HG03571 (cell line): ENCODE data around the gene NRCAM.
"Not testable (repeated sequence)": the region's sequence is repeated elsewhere in the genome, so short reads cannot be mapped to it uniquely, and the experiment has no call there.

Experiments
- ATAC-seq: cut with Tn5 transposase; IDR thresholded peaks from one replicate; pipeline ENCODE4 v1.9.1; 2021; ENCODE audit not compliant: unreplicated experiment

Gene NRCAM

DNA sequence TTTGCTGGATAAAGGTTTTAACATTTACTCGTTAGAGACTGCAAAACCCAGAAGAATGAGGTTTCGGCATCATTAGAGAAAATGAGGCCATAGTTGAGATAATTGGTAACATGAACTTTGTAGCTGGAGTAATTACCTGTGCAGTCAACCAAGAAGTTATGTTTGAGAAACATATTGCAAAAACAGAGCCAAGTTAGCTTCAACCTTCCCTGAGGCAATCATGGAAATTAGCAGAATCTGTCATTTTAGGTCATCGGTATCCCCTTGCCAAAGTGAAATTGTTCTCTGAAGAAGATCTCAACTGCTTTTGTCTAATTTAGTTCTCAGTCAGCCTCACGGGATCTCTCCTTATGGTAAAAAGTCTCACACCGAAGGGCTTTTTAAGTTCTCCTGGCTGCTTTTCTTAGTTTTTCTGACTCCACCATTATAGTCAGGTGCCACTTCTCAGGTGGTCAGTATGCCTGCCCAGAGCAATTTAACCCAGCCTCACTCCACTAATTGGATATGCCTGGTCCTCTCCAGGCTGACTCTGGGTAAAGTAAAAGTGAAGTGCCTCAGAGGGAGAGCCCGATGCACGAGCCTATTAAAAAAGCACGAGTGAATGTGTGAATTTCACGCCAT, 52.5 kb downstream of the NRCAM start:
- ATAC-seq, result no peak

DNA sequence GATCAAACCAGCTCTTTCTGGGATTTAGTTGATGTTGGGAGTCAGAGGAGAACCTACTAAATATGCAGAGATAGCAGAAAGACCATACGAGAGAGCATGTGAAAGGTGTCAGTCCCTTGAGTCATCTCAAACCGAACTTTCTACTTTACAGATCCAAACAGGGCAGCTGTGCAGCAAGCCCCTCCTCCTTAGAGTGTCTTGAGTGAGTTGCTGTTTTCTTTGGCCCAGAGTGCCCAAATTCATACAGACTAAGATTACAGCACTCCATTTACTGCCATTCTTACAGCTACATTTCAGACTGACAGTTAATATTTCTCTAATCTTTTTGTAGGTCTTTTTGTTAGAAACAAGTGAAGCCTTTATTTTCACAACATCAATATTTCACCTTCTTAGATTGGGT, 53.4 kb downstream of the NRCAM start:
- no peak for ATAC-seq

DNA sequence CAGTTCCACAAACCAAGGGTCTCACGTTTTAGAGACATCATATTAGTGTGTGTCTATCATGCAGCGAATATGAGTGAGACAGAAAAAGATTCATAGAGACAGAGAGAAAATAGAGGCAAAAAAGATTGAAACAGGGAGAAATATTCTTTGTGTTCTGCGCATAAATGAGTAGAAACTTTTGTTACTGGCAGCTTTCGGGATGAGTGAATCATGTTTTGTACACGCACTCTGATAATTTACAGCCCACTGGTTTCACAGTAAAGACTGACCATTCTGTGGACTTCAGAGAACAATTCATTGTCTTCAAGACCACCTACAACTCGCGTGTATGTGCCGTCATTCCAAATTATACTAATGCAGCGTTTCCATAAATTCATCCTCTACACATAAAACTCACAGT, 60.2 kb downstream of the NRCAM start:
- no peak for ATAC-seq

DNA sequence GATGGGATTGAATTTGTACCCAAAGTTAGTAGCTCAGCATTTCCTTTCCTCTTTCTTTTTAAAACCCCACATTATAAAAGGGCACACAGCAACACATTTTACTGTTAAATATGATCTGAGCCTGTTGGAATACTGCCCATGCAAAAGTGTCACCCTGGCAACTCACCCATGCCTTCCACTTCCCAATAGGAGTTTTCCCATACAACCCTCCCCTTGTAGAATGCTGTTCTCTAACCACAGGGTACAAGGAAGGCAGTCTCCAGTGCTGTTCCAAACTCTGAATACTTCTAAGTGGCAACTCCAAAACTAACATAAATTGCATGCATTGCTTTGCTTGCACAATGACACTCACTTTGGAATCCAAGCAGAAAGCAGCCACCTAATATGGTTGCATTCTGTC, 60.8 kb downstream of the NRCAM start:
- ATAC-seq, result no peak

DNA sequence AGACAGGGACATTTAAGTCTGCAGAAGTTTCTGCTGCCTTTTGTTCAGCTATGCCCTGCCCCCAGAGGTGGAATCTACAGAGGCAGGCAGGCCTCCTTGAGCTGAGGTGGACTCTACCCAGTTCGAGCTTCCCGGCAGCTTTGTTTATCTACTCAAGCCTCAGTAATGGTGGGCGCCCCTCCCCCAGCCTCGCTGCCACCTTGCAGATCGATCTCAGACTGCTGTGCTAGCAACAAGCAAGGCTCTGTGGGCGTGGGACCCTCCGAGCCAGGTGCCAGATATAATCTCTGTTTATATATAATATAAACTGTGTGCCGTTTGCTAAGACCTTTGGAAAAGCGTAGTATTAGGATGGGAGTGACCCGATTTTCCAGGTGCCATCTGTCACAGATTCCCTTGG, 63.1 kb downstream of the NRCAM start:
- ATAC-seq, result not testable (repeated sequence)

DNA sequence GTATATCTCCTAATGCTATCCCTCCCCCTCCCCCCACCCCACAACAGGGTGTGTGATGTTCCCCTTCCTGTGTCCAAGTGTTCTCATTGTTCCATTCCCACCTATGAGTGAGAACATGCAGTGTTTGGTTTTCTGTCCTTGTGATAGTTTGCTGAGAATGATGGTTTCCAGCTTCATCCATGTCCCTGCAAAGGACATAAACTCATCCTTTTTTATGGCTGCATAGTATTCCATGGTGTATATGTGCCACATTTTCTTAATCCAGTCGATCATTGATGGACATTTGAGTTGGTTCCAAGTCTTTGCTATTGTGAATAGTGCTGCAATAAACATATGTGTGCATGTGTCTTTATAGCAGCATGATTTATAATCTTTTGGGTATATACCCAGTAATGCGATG, 68.5 kb downstream of the NRCAM start:
- ATAC-seq, result not testable (repeated sequence)

- ATAC-seq, result no peak
Observed at GRCh38 chr7:108385834-108386422, 70.3 kb downstream of the NRCAM start.

DNA sequence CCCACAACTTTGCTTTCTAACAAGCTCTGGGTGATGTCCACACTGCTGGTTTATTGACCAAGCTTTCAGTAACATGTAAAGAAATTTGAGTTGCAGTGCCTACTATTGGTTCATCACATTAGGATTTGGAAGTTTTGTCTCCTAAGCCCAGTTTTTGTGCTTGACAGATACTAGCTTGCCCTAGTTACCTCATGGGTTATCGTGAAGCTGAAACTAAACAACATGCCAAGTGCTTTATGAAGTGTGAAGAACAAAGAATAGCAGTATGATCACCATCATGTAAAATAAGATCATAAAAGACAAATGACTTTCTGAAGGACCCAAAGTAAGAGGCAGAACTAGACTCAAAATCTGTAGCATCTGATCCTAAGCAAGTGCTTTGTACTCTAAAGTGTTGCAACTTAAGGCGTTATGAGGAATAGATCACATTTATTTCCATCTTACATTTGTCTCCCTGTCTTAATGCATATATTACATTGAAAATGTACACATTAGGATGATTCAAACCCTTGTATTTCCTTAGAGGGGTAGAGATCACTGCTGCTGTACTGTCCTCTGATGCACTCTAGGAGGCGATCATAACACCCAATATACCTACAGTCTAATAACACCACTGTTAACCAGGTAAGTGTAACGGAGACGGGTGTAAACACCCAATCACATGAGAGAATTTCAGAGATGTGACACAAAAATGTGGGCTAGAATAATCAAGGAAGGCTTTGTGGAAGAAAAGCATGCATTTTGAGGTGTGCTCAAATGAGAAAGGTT, 71.3 kb downstream of the NRCAM start:
- no peak for ATAC-seq

GRCh38 chr7:108382932-108383331, 73.3 kb downstream of the NRCAM start:
- no peak for ATAC-seq

GRCh38 chr7:108380517-108380916, 75.7 kb downstream of the NRCAM start:
- ATAC-seq, result no peak

DNA sequence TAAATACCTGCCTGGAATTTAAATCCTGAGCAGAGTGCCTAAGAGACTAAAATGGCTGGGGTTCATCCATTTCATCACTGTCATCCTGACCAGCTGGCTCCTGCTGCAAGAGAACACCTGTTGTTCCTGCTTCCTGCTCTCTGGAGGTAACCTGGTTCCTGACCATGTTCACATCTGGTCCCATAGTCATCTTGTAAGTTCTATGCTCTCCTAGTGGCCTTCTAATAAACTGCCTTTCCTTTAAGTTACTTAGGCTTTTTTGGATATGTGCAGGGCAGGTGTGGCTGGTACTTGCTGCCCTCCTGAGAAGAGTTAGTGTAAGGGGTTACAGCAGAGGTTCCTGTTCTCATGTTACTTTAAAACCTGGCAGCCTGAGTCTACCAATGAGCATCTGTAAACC, 80.0 kb downstream of the NRCAM start:
- ATAC-seq, result no peak

GRCh38 chr7:108375668-108376067, 80.6 kb downstream of the NRCAM start:
- no peak for ATAC-seq

- no peak for ATAC-seq
Observed at GRCh38 chr7:108374899-108375298, 81.3 kb downstream of the NRCAM start.

DNA sequence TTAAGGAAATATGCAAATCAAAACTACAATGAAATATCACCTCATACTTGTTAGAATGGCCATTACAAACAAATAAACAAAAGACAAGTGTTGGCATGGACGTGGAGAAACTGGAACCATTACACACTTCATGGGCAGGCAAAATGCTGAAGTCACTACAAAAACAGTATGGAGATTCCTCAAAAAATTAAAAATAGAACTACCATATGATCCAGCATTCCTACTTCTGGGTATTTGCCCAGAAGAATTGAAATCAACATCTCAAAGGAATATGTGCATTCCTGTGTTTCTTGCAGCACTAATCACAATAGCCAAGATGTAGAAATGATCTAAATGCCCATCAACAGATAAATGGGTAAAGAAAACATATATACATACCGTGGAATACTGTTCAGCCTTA, 83.6 kb downstream of the NRCAM start:
- ATAC-seq, result no peak

- ATAC-seq, result no peak
Observed at GRCh38 chr7:108370616-108371015, 85.6 kb downstream of the NRCAM start.

DNA sequence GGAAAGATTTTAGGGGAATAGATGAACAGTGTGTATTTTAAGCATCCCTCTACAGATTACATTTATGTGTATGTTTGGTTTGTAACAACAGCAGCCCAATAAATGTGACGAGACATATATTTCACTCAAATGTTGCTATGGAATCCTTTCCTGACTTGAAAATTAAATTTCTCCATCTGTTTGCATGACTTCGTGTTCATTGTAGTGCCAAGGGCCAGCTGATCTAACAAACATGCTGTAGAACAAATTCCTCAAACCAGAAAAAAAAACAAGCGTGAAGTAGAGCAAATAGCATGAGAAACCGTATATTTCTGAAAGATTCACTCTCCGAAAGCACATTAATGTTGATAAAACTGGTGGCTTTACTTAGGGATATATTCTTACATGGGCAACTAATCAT, 87.8 kb downstream of the NRCAM start:
- no peak for ATAC-seq

DNA sequence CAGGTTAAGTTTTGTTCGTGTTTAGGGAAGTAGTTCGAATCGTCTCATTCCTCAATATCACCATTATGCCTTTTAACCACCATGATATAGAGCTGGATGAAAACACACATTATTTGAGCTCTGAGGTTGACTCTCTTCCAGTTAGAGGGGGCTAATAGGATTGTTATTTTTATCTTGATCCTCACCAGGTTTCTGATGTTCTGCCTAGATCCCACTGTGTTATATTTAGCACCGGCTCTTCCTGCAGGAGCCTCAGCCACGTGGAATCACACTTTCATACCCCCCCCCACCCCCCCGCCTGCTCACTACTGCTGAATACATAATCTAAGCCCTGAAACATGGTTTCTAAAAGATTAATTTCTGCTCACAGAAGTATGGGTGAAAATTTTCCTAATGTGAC, 88.3 kb downstream of the NRCAM start:
- ATAC-seq, result no peak

GRCh38 chr7:108367314-108367713, 88.9 kb downstream of the NRCAM start:
- no peak for ATAC-seq

- ATAC-seq, result no peak
Observed at GRCh38 chr7:108363659-108364058, 92.6 kb downstream of the NRCAM start.

DNA sequence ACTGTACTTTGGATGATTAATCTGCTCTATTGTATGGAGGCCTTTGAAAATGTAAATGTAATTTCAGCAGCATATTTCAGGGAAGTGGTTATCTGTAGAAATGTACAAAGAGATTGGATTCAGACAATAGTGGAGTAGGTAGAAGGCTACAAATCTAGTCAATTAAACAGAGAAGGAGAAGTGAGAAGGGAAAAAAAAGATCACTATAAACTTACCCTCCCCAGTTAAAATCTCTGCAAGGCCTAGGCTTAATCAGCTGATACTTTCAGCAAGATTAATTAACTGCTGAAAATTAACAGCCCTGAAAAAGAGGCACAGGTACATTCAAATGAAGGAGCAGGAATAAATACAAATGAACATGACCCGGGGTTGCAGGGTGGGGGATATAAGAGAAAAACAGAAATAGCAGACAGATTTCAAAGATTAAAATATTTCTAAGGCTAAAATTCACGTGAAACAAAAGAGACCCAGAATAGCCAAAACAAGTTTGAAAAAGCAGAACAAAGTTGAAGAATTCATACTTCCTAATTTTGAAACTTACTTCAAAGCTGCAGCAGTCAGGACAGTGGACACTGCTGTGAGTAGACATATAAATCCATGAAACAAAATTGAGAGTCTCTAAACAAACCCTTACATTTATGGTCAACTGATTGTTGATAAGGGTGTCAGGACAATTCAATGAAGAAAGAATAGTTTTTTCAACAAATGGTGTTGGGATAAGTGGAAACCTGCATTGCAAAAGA, 96.0 kb downstream of the NRCAM start:
- ATAC-seq, result no peak

DNA sequence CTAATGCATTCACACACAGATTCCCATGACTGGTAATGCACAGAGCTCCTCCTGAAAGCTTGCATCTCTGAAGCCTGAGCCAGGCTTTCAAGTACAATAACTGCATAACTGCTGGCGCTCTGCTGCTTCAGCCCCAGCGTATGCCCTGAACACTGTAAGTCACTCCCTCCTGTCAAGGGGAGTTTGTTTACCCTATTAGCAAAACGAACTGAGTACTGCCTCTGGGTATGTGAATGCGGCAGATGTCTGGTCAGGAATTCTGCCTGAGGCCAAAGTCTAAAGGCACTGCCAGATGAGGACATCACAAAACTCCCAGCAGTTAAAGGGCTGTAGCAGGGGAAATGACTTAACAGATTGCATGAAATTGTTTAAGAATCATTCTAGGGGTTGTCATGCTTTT, 97.7 kb downstream of the NRCAM start:
- no peak for ATAC-seq

DNA sequence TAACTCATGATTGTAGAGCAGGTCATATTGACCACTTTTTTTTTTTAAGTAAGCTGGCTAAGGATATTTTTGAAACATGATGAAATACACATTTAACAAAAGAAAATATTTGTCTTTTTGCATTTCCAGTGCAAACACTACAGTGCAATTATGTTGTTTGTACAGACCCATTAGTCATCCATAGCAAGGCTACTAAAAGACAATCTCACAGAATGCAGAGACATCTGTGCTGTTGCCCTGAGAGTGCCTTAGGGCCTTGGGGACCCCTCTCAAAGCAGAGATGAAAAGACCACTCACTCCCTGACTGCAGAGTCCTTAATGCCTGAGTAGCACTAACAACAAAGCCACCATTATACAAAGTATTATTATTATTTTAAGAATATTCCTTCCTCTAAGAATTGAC, 104.5 kb downstream of the NRCAM start:
- no peak for ATAC-seq
